Lower leg skin (tissue), 3 donors: ENCODE measurements around the gene LBHD1.

Experiments used
- CTCF ChIP-seq, 3 donors: fragments of 450-650 bp; IDR thresholded peaks; one replicate each; pipeline ENCODE4 v1.5.1; 2016; ENCODE audit warnings: antibody characterized with exemption in 3 of 3, mild to moderate bottlenecking in 3 of 3, moderate library complexity in 2 of 3
- POLR2A ChIP-seq, 2 donors: fragments of 450-650 bp; IDR thresholded peaks; one replicate each; pipeline ENCODE4 v1.6.1; 2016 to 2017; ENCODE audit warnings: antibody characterized with exemption in 2 of 2, mild to moderate bottlenecking in 1 of 2, moderate library complexity in 1 of 2

- TF ChIP-seq CTCF (IDR thresholded peaks at IDR 0.05) = no peak
- TF ChIP-seq POLR2A (IDR thresholded peaks at IDR 0.05) = no peak
These were observed 37.4 kb upstream of the LBHD1 start for GRCh38 chr11:62709247-62710000.
